Heart right ventricle (tissue), 16 donors: ENCODE results near the gene GPI. TPM values are rescaled to one million over a fixed set of nuclear protein-coding genes. Genes with fewer than 3 reads are reported as not detected.

Experiments
- ATAC-seq, 8 donors: fragments of 200-7000 bp; cut with Tn5 transposase; one replicate each; pipeline ENCODE4 v1.9.1; 2020; ENCODE audit warnings: mild to moderate bottlenecking in 8 of 8, moderate library complexity in 8 of 8, moderate number of reproducible peaks in 1 of 8
- DNase-seq, 2 donors: peaks; one replicate each; pipeline ENCODE4 v3.0.0-alpha.2; 2020
- H3K27ac ChIP-seq, 10 donors: fragments of 200-600 bp; sonication (generic) in 2 of 10; one replicate each; pipeline versions ENCODE4 v1.5.0 to v1.8.0; 2020 to 2022; ENCODE audit warnings: mild to moderate bottlenecking in 3 of 10
- H3K27me3 ChIP-seq, 7 donors: fragments of 200-600 bp; one replicate each; pipeline ENCODE4 v1.8.0; 2021 to 2022; ENCODE audit warnings: mild to moderate bottlenecking in 2 of 7
- H3K36me3 ChIP-seq, 9 donors: fragments of 200-600 bp; sonication (generic) in 1 of 9; one replicate each; pipeline versions ENCODE4 v1.5.0 to v1.8.0; 2020 to 2022; ENCODE audit warnings: mild to moderate bottlenecking in 2 of 9
- H3K4me1 ChIP-seq, 9 donors: fragments of 200-600 bp; sonication (generic) in 1 of 9; one replicate each; pipeline versions ENCODE4 v1.5.0 to v1.8.0; 2020 to 2022; ENCODE audit warnings: mild to moderate bottlenecking in 4 of 9
- H3K4me3 ChIP-seq, 10 donors: fragments of 200-600 bp; sonication (generic) in 2 of 10; one replicate each; pipeline versions ENCODE4 v1.5.0 to v1.8.0; 2020 to 2022; ENCODE audit warnings: mild to moderate bottlenecking in 7 of 10, moderate library complexity in 2 of 10
- H3K9me3 ChIP-seq, 11 donors: fragments of 200-600 bp in 10 of 11; sonication (generic) in 2 of 11; one replicate each; pipeline versions ENCODE4 v1.5.0 to v1.8.0; 2013 to 2022; ENCODE audit warnings: mild to moderate bottlenecking in 2 of 11, control low read depth in 1 of 11, moderate library complexity in 1 of 11
- WGBS, 2 donors: extraction: QIAGEN DNeasy Blood & Tissue Kit; methylation state at CpG; one replicate each; pipeline ENCODE4 v1.1.7; 2013; ENCODE audit warnings: inconsistent platforms in 1 of 2; 5-methylcytosine and 5-hydroxymethylcytosine counted together
- intact Hi-C, 10 donors: fragments of 100-400 bp; cut with DNase I; formaldehyde crosslinking; loops; one replicate each; pipeline versions ENCODE4 v1.11.1 to v1.14.2; 2022
- polyA plus RNA-seq, 2 donors: library from polyadenylated mRNA; stranded (reverse); fragments of 200-250 nt; gene quantifications; one replicate each; pipeline ENCODE4 v1.2.3, GENCODE V29; 2013
- total RNA-seq, 10 donors: library from RNA; stranded (reverse); fragmentation: NEBNext Ultra II Directional in 3 of 10; extraction: Animal tissue kit (Norgen Biotek cat#: 25700) in 3 of 10; gene quantifications; one replicate each; pipeline versions ENCODE4 v1.2.1 to v1.2.4, GENCODE V29; 2021 to 2023
- TF ChIP-seq, protein P1 (sequence below), 9 donors: fragments of 200-600 bp; sonication (generic) in 2 of 9; IDR thresholded peaks; one replicate each; pipeline versions ENCODE4 v1.5.0 to v1.8.0; 2021 to 2022; ENCODE audit warnings: antibody characterized with exemption in 9 of 9, mild to moderate bottlenecking in 5 of 9, moderate library complexity in 1 of 9
- donor health status: Arrhythmogenic right ventricular cardiomyopathy.
- donor health status: ischemic (EF 13 %, LVEDD 7.1; RV severe dilation, severe dysfunction).
- donor health status: healthy with polysubstance abuse.
- donor health status: DM: no; HTN: yes; CAD: no.
- donor health status: DM: no; HTN: no; CAD: no.
- donor health status: ischemic (EF 25% LVEDD 6.9; RV normal size, moderate dysfunction).
- donor health status: ischemic (EF 25% LVEDD 5.7; RV mildly dilated, moderate dysfunction).
- donor health status: healthy.
- donor health status: DM: yes; HTN: yes; CAD: no.
- donor health status: Ischemic cardiomyopathy.
- donor health status: ischemic (EF 35%, LVEDD 5.7; RV mildly dilated, moderate dysfunction).
- donor health status: nonischemic (EF 11% LVEDD 7.7; RV severe dilation, severe dysfunction).
- donor health status: DM: yes; HTN: yes; CAD: no.
- donor health status: PGD.
- donor health status: ischemic (EF 29% LVEDD 5.4; RV normal size, mild dysfunction).
- donor health status: nonischemic (EF 23%, LVEDD 6.1; RV moderate dilation, normal function).

GPI gene
- total and polyA plus RNA-seq, 12 donors = 178 to 711 (median 558) TPM

GRCh38 chr19:34363930-34364329, 1.1 kb upstream of the GPI start:
- no peak for ATAC-seq
- intact Hi-C loops = no loop called here
- Histone ChIP-seq H3K36me3 (peaks cover 0 to 29% (median 22%) of the 10 kb centered on the region in 9 donors), H3K4me3 (no peak overlapping the region), H3K27ac (peak overlapping the region in 1 of 10 donors; percentile 94), H3K27me3 (no peaks in the 10 kb centered on the region), H3K4me1 (peaks cover 21 to 50% (median 39%) of the 10 kb centered on the region in 9 donors), H3K9me3 (no peaks in the 10 kb centered on the region)
- WGBS, 2 donors = 95 to 96% methylated on average over 5 of the region's 5 CpGs
- DNase-seq = no peak
- TF ChIP-seq, protein P1, sequence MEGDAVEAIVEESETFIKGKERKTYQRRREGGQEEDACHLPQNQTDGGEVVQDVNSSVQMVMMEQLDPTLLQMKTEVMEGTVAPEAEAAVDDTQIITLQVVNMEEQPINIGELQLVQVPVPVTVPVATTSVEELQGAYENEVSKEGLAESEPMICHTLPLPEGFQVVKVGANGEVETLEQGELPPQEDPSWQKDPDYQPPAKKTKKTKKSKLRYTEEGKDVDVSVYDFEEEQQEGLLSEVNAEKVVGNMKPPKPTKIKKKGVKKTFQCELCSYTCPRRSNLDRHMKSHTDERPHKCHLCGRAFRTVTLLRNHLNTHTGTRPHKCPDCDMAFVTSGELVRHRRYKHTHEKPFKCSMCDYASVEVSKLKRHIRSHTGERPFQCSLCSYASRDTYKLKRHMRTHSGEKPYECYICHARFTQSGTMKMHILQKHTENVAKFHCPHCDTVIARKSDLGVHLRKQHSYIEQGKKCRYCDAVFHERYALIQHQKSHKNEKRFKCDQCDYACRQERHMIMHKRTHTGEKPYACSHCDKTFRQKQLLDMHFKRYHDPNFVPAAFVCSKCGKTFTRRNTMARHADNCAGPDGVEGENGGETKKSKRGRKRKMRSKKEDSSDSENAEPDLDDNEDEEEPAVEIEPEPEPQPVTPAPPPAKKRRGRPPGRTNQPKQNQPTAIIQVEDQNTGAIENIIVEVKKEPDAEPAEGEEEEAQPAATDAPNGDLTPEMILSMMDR (IDR thresholded peaks at IDR 0.05) = no peak

DNA sequence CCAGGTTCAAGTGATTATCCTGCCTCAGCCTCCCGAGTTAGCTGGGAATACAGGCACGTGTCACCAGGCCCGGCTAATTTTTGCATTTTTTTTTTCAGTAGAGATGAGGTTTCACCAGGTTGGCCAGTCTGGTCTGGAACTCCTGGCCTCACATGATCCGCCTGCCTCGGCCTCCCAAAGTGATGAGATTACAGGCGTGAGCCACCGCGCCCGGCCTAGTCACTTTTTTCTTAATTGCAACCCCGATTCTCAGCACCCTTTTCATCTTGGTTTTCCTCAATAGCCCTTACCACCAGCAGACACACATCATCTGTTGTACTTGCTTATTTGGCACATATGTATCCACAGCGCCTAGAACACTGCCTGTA, 550 bp upstream of the GPI start:
- TF ChIP-seq, protein P1 (IDR thresholded peaks at IDR 0.05) = no peak
- Histone ChIP-seq H3K27me3 (no peaks in the 10 kb centered on the region), H3K36me3 (peaks cover 0 to 34% (median 27%) of the 10 kb centered on the region in 9 donors), H3K4me3 (peak overlapping the region; percentile 82 to 99 (median 92)), H3K4me1 (peaks cover 19 to 51% (median 39%) of the 10 kb centered on the region in 9 donors), H3K9me3 (no peaks in the 10 kb centered on the region), H3K27ac (peak overlapping the region in 9 of 10 donors; percentile 87 to 97 (median 94))
- intact Hi-C loops = no loop called here
- DNase-seq (no peak), ATAC-seq (no peak)
- WGBS, 2 donors = 65 to 75% methylated on average over 11 of the region's 11 CpGs

- H3K4me3 ChIP-seq = peak overlapping the region; percentile 82 to 99 (median 92)
- H3K9me3 ChIP-seq = no peaks in the 10 kb centered on the region
- ATAC-seq (peak; percentile 60 to 83 (median 68)), DNase-seq (peak; percentile 48 to 52)
- H3K27ac ChIP-seq = peak overlapping the region; percentile 65 to 97 (median 94)
- intact Hi-C loops = loop anchor here in 1 of 10 donors (5.0 kb wide), 1 partner anchor 62 kb away; the partner anchor contains the start of gene UBA2
- H3K4me1 ChIP-seq = peaks cover 17 to 57% (median 44%) of the 10 kb centered on the region in 9 donors
- H3K27me3 ChIP-seq = no peaks in the 10 kb centered on the region
- TF ChIP-seq, protein P1 (IDR thresholded peaks at IDR 0.05) = no peak
- 5 to 6% methylated on average over 45 of the region's 45 CpGs for WGBS, 2 donors
- H3K36me3 ChIP-seq = peaks cover 0 to 47% (median 37%) of the 10 kb centered on the region in 9 donors
Measured at GRCh38 chr19:34365463-34366401, 736 bp downstream of the GPI start.

DNA sequence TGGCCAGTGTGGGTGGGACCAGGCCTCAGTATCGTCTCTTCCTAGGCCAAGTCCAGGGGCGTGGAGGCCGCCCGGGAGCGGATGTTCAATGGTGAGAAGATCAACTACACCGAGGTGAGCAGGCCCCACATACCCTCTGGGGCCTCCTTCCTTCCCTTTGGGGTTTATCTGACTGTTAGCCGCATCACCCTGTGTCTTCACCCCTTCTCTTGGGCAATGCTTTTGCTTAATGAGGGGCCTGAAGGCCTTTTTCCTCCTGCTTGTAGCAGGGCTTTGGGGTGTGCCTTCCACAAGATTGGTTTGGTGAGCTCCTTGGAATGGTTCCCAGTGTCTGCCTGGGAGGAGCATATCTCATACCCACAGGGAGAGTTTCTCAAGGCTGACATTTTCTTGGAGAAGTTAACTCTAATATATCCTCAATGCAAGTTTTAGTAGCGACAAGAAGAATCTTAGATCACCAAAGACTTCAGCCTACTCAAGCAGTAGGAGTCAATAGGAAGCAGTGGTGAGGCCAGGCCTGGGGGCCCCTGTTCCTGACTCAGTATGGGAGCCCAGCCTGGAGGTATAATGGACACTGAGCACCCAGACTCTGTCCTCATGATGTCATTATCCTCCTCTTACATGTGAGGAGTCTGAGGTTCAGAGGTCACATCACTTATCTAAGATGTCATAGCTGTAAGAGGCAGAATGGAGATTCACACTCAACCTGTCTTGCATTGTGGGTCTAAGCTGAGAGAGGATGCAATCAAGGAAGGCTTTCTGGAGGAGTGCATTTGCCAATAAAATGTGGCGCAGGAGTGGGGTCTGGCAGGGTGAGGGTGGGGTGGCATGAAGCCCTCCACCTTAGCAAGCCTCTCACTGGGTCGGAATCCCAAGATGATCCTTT, 2.0 kb downstream of the GPI start:
- TF ChIP-seq, protein P1 (IDR thresholded peaks at IDR 0.05) = no peak
- 68 to 71% methylated on average over 10 of the region's 10 CpGs for WGBS, 2 donors
- Histone ChIP-seq H3K27me3 (no peaks in the 10 kb centered on the region), H3K9me3 (no peaks in the 10 kb centered on the region), H3K4me3 (peak overlapping the region in 9 of 10 donors; percentile 82 to 99 (median 94)), H3K36me3 (peaks cover 0 to 60% (median 40%) of the 10 kb centered on the region in 9 donors), H3K4me1 (peaks cover 17 to 65% (median 51%) of the 10 kb centered on the region in 9 donors), H3K27ac (peak overlapping the region in 4 of 10 donors; percentile 9 to 97 (median 30))
- intact Hi-C loops = loop anchor here in 1 of 10 donors (5.0 kb wide), 1 partner anchor 60 kb away; the partner anchor contains the start of gene UBA2
- no peak for DNase-seq
- ATAC-seq = no peak
